ENCODE measurements around the gene LINC01488.

The LINC01488 gene

GRCh38 chr11:69462106-69462951, 19.1 kb upstream of the LINC01488 start:
- in situ Hi-C loops (cut with MboI; ENCODE audit: low sequenced_read_pairs), result no loop called here

- in situ Hi-C loops (cut with MboI; ENCODE audit: low sequenced_read_pairs), result no loop called here
Observed at GRCh38 chr11:69463181-69463994, 18.1 kb upstream of the LINC01488 start.

GRCh38 chr11:69463995-69464960, 17.2 kb upstream of the LINC01488 start:
- in situ Hi-C loops (cut with MboI; ENCODE audit: low sequenced_read_pairs), result no loop called here

- in situ Hi-C loops (cut with MboI; ENCODE audit: low sequenced_read_pairs), result no loop called here
Observed at GRCh38 chr11:69465236-69466000, 16.0 kb upstream of the LINC01488 start.

GRCh38 chr11:69466039-69466438, 15.4 kb upstream of the LINC01488 start:
- in situ Hi-C loops (cut with MboI; ENCODE audit: low sequenced_read_pairs), result no loop called here

- in situ Hi-C loops (cut with MboI; ENCODE audit: low sequenced_read_pairs), result no loop called here
Observed at GRCh38 chr11:69467196-69467595, 14.3 kb upstream of the LINC01488 start.

- in situ Hi-C loops (cut with MboI; ENCODE audit: low sequenced_read_pairs), result no loop called here
Observed at GRCh38 chr11:69467646-69468045, 13.8 kb upstream of the LINC01488 start.

- in situ Hi-C loops (cut with MboI; ENCODE audit: low sequenced_read_pairs), result no loop called here
Observed at GRCh38 chr11:69468221-69468620, 13.2 kb upstream of the LINC01488 start.

GRCh38 chr11:69468911-69469885, 12.3 kb upstream of the LINC01488 start:
- in situ Hi-C loops (cut with MboI; ENCODE audit: low sequenced_read_pairs), result no loop called here

GRCh38 chr11:69470301-69470700, 11.2 kb upstream of the LINC01488 start:
- in situ Hi-C loops (cut with MboI; ENCODE audit: low sequenced_read_pairs), result no loop called here

- in situ Hi-C loops (cut with MboI; ENCODE audit: low sequenced_read_pairs), result no loop called here
Observed at GRCh38 chr11:69470793-69471728, 10.4 kb upstream of the LINC01488 start.

GRCh38 chr11:69471729-69472540, 9.5 kb upstream of the LINC01488 start:
- in situ Hi-C loops (cut with MboI; ENCODE audit: low sequenced_read_pairs), result no loop called here

GRCh38 chr11:69472541-69473275, 8.8 kb upstream of the LINC01488 start:
- in situ Hi-C loops (cut with MboI; ENCODE audit: low sequenced_read_pairs), result no loop called here

GRCh38 chr11:69473276-69473845, 8.1 kb upstream of the LINC01488 start:
- in situ Hi-C loops (cut with MboI; ENCODE audit: low sequenced_read_pairs), result no loop called here

GRCh38 chr11:69474736-69475135, 6.7 kb upstream of the LINC01488 start:
- in situ Hi-C loops (cut with MboI; ENCODE audit: low sequenced_read_pairs), result no loop called here

All from HL-60/S4 treated with retinoic acid at 250 ng/mL for 4 days and 3 days (cell line).